Lower leg skin (tissue), 4 donors: Measurements from ENCODE around the gene MT1M. TPM values are rescaled to one million over a fixed set of nuclear protein-coding genes. Genes with fewer than 3 reads are reported as not detected.

Experiments
- DNase-seq, 2 donors: peaks; one replicate each; pipeline ENCODE4 v3.0.0-alpha.2; 2019; ENCODE audit warnings: low spot score in 2 of 2
- H3K4me3 ChIP-seq: fragments of 200-600 bp; sonication (generic); 2 replicates; pipeline ENCODE4 v1.5.1; 2017; ENCODE audit warnings: mild to moderate bottlenecking, low read depth; ENCODE audit not compliant: poor library complexity, severe bottlenecking
- CTCF ChIP-seq, 3 donors: fragments of 450-650 bp; IDR thresholded peaks; one replicate each; pipeline ENCODE4 v1.5.1; 2016; ENCODE audit warnings: antibody characterized with exemption in 3 of 3, mild to moderate bottlenecking in 3 of 3, moderate library complexity in 2 of 3
- POLR2A ChIP-seq, 2 donors: fragments of 450-650 bp; IDR thresholded peaks; one replicate each; pipeline ENCODE4 v1.6.1; 2016 to 2017; ENCODE audit warnings: antibody characterized with exemption in 2 of 2, mild to moderate bottlenecking in 1 of 2, moderate library complexity in 1 of 2
- WGBS, 2 donors: methylation state at CpG; one replicate each; pipeline ENCODE4 v1.1.5; 2018; 5-methylcytosine and 5-hydroxymethylcytosine counted together
- intact Hi-C: fragments of 100-400 bp; cut with DNase I; formaldehyde crosslinking; loops from one replicate; pipeline ENCODE4 v1.15.0; 2023; ENCODE audit warnings: low total_unique reads
- total RNA-seq, 4 donors: library from RNA; depleted of rRNA; stranded (reverse); fragments of >200 nt; gene quantifications; one replicate each; pipeline ENCODE4 v1.1.0, GENCODE V29; 2016

MT1M gene
- total RNA-seq, 4 donors from 2014 or later: 14.1 to 29.7 (median 17.1) TPM

- intact Hi-C loops: loop anchor here (10.0 kb wide), 1 partner anchor 115 kb away; no protein-coding TSS in a partner anchor
- DNase-seq: peak in 1 of 2 donors; percentile 78
- TF ChIP-seq CTCF (IDR thresholded peaks at IDR 0.05): no peak
- no peak for TF ChIP-seq POLR2A (IDR thresholded peaks at IDR 0.05)
- 2 to 5% methylated on average over 63 to 73 of the region's 87 CpGs for WGBS, 2 donors
- no peak within 1 kb of the TSS for H3K4me3 ChIP-seq
Measured at GRCh38 chr16:56589141-56590039, 43.1 kb upstream of the MT1M start, which contains the start of gene MT3. TSS of gene MT3 (plus strand) at chr16:56589528. CDS start at chr16:56589591, 63 bp downstream.

GRCh38 chr16:56591377-56592060 is 40.9 kb upstream of the MT1M start:
- no peak overlapping the region for H3K4me3 ChIP-seq
- 62 to 79% methylated on average over 4 of the region's 4 CpGs for WGBS, 2 donors
- intact Hi-C loops: no loop called here
- TF ChIP-seq POLR2A (IDR thresholded peaks at IDR 0.05): no peak
- TF ChIP-seq CTCF (IDR thresholded peaks at IDR 0.05): no peak
- DNase-seq: peak in 1 of 2 donors; percentile 64

- DNase-seq: no peak
- intact Hi-C loops: no loop called here
- H3K4me3 ChIP-seq: no peak overlapping the region
- no peak for TF ChIP-seq CTCF (IDR thresholded peaks at IDR 0.05)
- no peak for TF ChIP-seq POLR2A (IDR thresholded peaks at IDR 0.05)
- 76% methylated on average over 6 of the region's 6 CpGs for WGBS, 2 donors
Measured at GRCh38 chr16:56593573-56594291, 38.7 kb upstream of the MT1M start.

GRCh38 chr16:56594292-56594619 is 38.2 kb upstream of the MT1M start:
- no peak overlapping the region for H3K4me3 ChIP-seq
- intact Hi-C loops: no loop called here
- TF ChIP-seq CTCF (IDR thresholded peaks at IDR 0.05): no peak
- TF ChIP-seq POLR2A (IDR thresholded peaks at IDR 0.05): no peak
- WGBS, 2 donors: 84 to 92% methylated on average over 5 of the region's 5 CpGs
- DNase-seq: no peak

GRCh38 chr16:56600398-56600999 is 32.0 kb upstream of the MT1M start:
- peak; percentile 49 to 81 for DNase-seq
- intact Hi-C loops: loop anchor here (10.0 kb wide), 2 partner anchors 84 to 86 kb away; partner anchors contain the start of gene MT1X
- no peak overlapping the region for H3K4me3 ChIP-seq
- WGBS, 2 donors: 32 to 36% methylated on average over 8 of the region's 8 CpGs
- no peak for TF ChIP-seq CTCF (IDR thresholded peaks at IDR 0.05)
- TF ChIP-seq POLR2A (IDR thresholded peaks at IDR 0.05): no peak
